Measurements from ENCODE around the gene SRGAP1. TPM values are rescaled to one million over a fixed set of nuclear protein-coding genes. Genes with fewer than 3 reads are reported as not detected.

SRGAP1 gene
- total RNA-seq, 1 donor from 2014 or later: 9.7 TPM

DNA sequence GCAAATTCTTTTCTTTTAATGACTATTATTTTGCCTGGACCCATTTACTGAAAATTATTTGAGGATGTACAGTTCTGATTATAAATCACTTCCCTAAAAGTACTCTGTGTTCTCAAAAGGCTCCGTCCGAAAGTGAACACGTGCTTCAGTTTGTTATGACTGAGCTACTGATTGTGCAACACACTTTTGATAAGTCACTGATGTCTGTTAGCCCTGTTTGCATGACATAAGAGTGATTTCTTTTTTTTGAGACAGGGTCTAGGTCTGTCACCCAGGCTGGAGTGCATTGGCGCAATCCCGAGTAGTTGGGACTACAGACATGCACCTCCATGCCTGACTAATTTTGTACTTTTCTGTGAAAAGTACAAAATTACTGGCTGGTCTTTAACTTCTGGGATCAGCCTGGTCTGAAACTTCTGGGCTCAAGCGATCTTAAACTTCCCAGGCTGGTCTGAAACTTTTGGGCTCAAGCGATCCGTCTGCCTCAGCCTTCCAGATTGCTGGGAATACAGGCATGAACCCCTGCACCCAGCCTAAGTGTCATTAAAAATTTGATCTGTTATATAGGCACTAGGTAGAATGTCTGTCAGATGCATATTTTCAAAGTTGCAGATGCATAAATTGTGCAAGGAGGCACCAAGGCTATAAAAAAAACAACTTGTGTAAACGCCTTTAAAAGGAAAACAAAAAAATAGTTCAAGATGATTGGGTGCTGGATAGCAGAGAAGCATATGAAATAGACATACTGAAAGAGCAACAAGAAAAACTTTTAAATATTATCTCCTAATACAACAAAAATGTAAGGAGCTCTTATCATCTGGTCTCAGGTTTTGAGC, 111.5 kb downstream of the SRGAP1 start:
- no peak overlapping the region for H3K27ac Mint-ChIP-seq
- peaks cover 3% of the 10 kb centered on the region for H3K4me1 Mint-ChIP-seq
- no peaks in the 10 kb centered on the region for H3K27me3 Mint-ChIP-seq (ENCODE audit: low read depth)
- TF ChIP-seq, protein P1, sequence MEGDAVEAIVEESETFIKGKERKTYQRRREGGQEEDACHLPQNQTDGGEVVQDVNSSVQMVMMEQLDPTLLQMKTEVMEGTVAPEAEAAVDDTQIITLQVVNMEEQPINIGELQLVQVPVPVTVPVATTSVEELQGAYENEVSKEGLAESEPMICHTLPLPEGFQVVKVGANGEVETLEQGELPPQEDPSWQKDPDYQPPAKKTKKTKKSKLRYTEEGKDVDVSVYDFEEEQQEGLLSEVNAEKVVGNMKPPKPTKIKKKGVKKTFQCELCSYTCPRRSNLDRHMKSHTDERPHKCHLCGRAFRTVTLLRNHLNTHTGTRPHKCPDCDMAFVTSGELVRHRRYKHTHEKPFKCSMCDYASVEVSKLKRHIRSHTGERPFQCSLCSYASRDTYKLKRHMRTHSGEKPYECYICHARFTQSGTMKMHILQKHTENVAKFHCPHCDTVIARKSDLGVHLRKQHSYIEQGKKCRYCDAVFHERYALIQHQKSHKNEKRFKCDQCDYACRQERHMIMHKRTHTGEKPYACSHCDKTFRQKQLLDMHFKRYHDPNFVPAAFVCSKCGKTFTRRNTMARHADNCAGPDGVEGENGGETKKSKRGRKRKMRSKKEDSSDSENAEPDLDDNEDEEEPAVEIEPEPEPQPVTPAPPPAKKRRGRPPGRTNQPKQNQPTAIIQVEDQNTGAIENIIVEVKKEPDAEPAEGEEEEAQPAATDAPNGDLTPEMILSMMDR (IDR thresholded peaks at IDR 0.05; ENCODE audit: unreplicated experiment): no peak
- H3K4me3 Mint-ChIP-seq: no peak overlapping the region
- no peaks in the 10 kb centered on the region for H3K9me3 Mint-ChIP-seq
- DNase-seq (ENCODE audit: low spot score in 2 of 2, unreplicated experiment in 2 of 2): no peak
- no peaks in the 10 kb centered on the region for H3K36me3 Mint-ChIP-seq

DNA sequence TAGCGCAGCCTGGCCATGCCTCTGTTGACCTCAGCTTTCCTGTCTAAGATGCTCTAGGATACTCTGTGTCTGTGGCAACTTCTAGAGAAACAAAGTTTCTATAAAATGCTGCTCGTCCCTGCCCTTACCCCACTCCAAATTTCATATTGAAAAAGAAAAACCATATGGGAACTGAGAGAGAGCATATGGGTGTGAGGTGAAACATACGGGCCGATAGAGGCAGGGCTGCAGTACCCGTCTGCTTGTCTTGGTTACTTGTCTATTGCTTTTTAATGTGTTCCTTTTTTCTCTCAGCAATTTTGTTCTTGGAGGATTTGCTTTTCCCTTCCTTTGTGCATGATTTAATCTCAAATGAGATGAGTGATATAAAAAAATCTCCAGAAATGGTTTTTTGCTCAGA, 113.0 kb downstream of the SRGAP1 start:
- TF ChIP-seq, protein P1 (IDR thresholded peaks at IDR 0.05; ENCODE audit: unreplicated experiment): no peak
- Mint-ChIP-seq H3K36me3 (no peaks in the 10 kb centered on the region), H3K27me3 (ENCODE audit: low read depth) (no peaks in the 10 kb centered on the region), H3K4me1 (peaks cover 3% of the 10 kb centered on the region), H3K27ac (no peak overlapping the region), H3K4me3 (no peak overlapping the region), H3K9me3 (no peaks in the 10 kb centered on the region)
- no peak for DNase-seq (ENCODE audit: low spot score in 2 of 2, unreplicated experiment in 2 of 2)

DNA sequence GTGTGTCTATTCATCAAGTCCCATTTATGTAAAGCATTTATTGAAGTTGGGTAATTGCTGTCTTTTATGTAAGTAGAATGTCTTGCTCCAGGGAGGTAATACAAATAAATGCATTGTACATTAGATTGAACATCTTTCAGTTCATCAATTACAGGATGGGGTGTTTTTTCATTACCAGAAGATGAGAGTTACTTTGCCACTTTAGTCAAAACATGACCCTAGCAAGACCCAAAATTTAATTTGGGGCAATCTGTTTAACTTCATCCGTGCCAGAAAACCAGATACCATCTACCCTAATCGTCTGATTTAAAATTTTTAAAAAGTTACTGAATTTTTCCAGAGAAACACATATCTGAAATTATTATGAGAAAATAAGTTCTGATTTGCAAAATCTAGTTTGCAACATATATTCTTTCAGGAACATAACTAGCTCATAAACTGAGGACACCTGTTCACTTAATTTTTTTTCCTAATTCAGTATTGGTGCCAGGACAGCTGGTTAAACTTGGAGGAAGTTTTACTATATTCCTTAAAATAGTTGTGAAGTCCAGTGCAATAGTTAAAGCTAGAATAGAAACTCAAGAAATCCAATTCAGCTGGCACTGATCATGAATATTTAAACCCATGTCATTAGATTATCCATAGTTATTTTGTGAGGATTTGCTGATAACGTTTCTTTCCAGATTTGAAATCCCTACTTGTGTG, 114.5 kb downstream of the SRGAP1 start:
- TF ChIP-seq, protein P1 (IDR thresholded peaks at IDR 0.05; ENCODE audit: unreplicated experiment): no peak
- H3K4me3 Mint-ChIP-seq: no peak overlapping the region
- H3K9me3 Mint-ChIP-seq: no peaks in the 10 kb centered on the region
- H3K27me3 Mint-ChIP-seq (ENCODE audit: low read depth): no peaks in the 10 kb centered on the region
- no peak for DNase-seq (ENCODE audit: low spot score in 2 of 2, unreplicated experiment in 2 of 2)
- no peaks in the 10 kb centered on the region for H3K36me3 Mint-ChIP-seq
- H3K27ac Mint-ChIP-seq: no peak overlapping the region
- H3K4me1 Mint-ChIP-seq: peaks cover 4% of the 10 kb centered on the region

DNA sequence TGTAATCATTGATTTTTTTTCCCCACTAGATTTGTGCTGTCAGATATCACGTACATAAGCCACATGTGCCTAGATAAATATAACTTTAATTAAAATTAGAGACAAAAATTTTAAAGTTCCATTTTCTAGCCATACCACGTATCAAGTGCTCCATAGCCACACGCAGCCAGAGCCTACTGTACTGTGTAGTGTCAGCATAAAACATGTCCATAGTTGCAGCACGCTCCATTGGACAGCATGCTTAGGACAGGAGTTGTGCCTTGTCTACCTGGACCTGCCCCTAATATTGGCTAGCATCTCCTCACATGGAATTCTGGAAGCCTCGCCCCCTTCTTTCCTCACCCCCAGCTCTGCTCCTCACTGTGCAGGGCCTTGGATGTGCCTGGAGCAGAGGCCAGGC, 116.5 kb downstream of the SRGAP1 start:
- TF ChIP-seq, protein P1 (IDR thresholded peaks at IDR 0.05; ENCODE audit: unreplicated experiment): no peak
- Mint-ChIP-seq H3K36me3 (no peaks in the 10 kb centered on the region), H3K9me3 (no peaks in the 10 kb centered on the region), H3K4me1 (peaks cover 4% of the 10 kb centered on the region), H3K27me3 (ENCODE audit: low read depth) (no peaks in the 10 kb centered on the region), H3K27ac (no peak overlapping the region), H3K4me3 (no peak overlapping the region)
- DNase-seq (ENCODE audit: low spot score in 2 of 2, unreplicated experiment in 2 of 2): no peak

DNA sequence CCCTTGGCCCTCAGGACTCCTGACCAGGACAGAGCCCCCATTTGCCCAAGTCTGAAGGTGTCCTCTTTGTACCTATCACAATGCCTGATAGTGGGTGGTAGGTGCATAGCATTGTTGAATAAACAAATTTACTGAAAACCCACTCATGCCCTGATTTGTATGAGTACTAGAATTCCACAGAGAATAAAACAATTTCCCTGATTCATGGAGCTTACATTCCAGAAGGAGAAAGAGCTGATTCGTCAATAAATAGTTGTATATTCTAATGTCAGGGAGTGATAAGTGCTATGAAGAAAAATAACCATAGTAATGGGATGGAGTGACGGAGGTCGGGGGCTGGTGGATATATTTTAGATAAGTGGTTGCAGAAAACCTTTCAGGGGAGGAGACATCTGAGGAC, 117.0 kb downstream of the SRGAP1 start:
- Mint-ChIP-seq H3K4me1 (peaks cover 4% of the 10 kb centered on the region), H3K9me3 (no peaks in the 10 kb centered on the region), H3K27ac (no peak overlapping the region), H3K27me3 (ENCODE audit: low read depth) (no peaks in the 10 kb centered on the region), H3K36me3 (no peaks in the 10 kb centered on the region), H3K4me3 (no peak overlapping the region)
- no peak for DNase-seq (ENCODE audit: low spot score in 2 of 2, unreplicated experiment in 2 of 2)
- TF ChIP-seq, protein P1 (IDR thresholded peaks at IDR 0.05; ENCODE audit: unreplicated experiment): no peak

All from mesothelial cell of epicardium (in vitro differentiated cells).